HepG2 (cell line): ENCODE measurements around the gene WEE1. TPM values are rescaled to one million over a fixed set of nuclear protein-coding genes. Genes with fewer than 3 reads are reported as not detected.

ENCODE experiments used
- AKAP8 ChIP-seq: sonication (generic); formaldehyde crosslinking; IDR thresholded peaks from 2 replicates; pipeline ENCODE4 v1.5.1; 2020; ENCODE audit warnings: mild to moderate bottlenecking, missing genetic modification reagents
- ARID3A ChIP-seq: IDR thresholded peaks from 2 replicates; pipeline ENCODE4 v1.6.1; 2012; ENCODE audit warnings: low read depth, low read length, improper control_type of control experiment
- EHMT2 ChIP-seq: fragments of 200-600 bp; sonication (generic); IDR thresholded peaks from 2 replicates; pipeline ENCODE4 v1.7.0; 2017; ENCODE audit warnings: antibody characterized with exemption, low read depth, low read length, borderline replicate concordance
- HMG20B ChIP-seq: conservative IDR thresholded peaks from 2 replicates; pipeline ENCODE4 v1.6.1; 2016; ENCODE audit warnings: missing genetic modification reagents, missing compliant biosample characterization
- KLF6 ChIP-seq: IDR thresholded peaks from 2 replicates; pipeline ENCODE4 v1.8.0; 2016; ENCODE audit warnings: missing biosample characterization, missing genetic modification reagents
- KLF9 ChIP-seq: IDR thresholded peaks from 2 replicates; pipeline ENCODE4 v1.6.1; 2016; ENCODE audit warnings: low read depth
- MXD3 ChIP-seq: IDR thresholded peaks from 2 replicates; pipeline ENCODE4 v1.6.1; 2016; ENCODE audit warnings: mild to moderate bottlenecking, missing biosample characterization, missing genetic modification reagents
- MYPOP ChIP-seq: sonication (generic); formaldehyde crosslinking; IDR thresholded peaks from 2 replicates; pipeline ENCODE4 v1.8.1; 2023; ENCODE audit warnings: mild to moderate bottlenecking, moderate library complexity, missing genetic modification reagents
- NFIB ChIP-seq: sonication (generic); formaldehyde crosslinking; IDR thresholded peaks from 2 replicates; pipeline ENCODE4 v1.9.0; 2021; ENCODE audit warnings: missing genetic modification reagents, mild to moderate bottlenecking, borderline replicate concordance
- RARA ChIP-seq: IDR thresholded peaks from 2 replicates; pipeline ENCODE4 v1.6.1; 2016; ENCODE audit warnings: missing genetic modification reagents, missing compliant biosample characterization
- SIN3A ChIP-seq: IDR thresholded peaks from 2 replicates; pipeline ENCODE4 v1.6.1; 2011; ENCODE audit warnings: low read depth, mild to moderate bottlenecking, control low read depth, low read length, borderline replicate concordance
- SNRNP70 ChIP-seq: fragments of 200-400 bp; formaldehyde crosslinking; IDR thresholded peaks from 2 replicates; pipeline ENCODE4 v1.6.1; 2017; ENCODE audit warnings: mild to moderate bottlenecking, low read depth, low read length, moderate library complexity
- TP53 ChIP-seq: sonication (generic); formaldehyde crosslinking; conservative IDR thresholded peaks from 2 replicates; pipeline ENCODE4 v1.4.0; 2020; ENCODE audit warnings: missing genetic modification reagents
- YEATS4 ChIP-seq: sonication (generic); formaldehyde crosslinking; IDR thresholded peaks from 2 replicates; pipeline ENCODE4 v1.4.0; 2020; ENCODE audit warnings: missing genetic modification reagents, borderline replicate concordance
- ZFP41 ChIP-seq: sonication (generic); formaldehyde crosslinking; IDR thresholded peaks from 2 replicates; pipeline ENCODE4 v1.4.0; 2020; ENCODE audit warnings: mild to moderate bottlenecking, missing genetic modification reagents, borderline replicate concordance
- ZFX ChIP-seq: sonication (generic); formaldehyde crosslinking; IDR thresholded peaks from 2 replicates; pipeline ENCODE4 v1.4.0; 2020; ENCODE audit warnings: mild to moderate bottlenecking, low read depth, missing genetic modification reagents, moderate library complexity
- ZNF101 ChIP-seq: sonication (generic); formaldehyde crosslinking; IDR thresholded peaks from 2 replicates; pipeline ENCODE4 v1.4.0; 2020; ENCODE audit warnings: mild to moderate bottlenecking, low read depth, missing genetic modification reagents, borderline replicate concordance
- ZNF605 ChIP-seq: sonication (generic); formaldehyde crosslinking; IDR thresholded peaks from 2 replicates; pipeline ENCODE4 v1.8.0; 2022; ENCODE audit warnings: mild to moderate bottlenecking, missing genetic modification reagents
- ZNF607 ChIP-seq: sonication (generic); formaldehyde crosslinking; IDR thresholded peaks from 2 replicates; pipeline ENCODE4 v1.5.1; 2020; ENCODE audit warnings: missing genetic modification reagents, mild to moderate bottlenecking, borderline replicate concordance
- ZNF709 ChIP-seq: sonication (generic); formaldehyde crosslinking; IDR thresholded peaks from 2 replicates; pipeline ENCODE4 v1.5.0; 2020; ENCODE audit warnings: mild to moderate bottlenecking, missing genetic modification reagents
- ZNF841 ChIP-seq: sonication (generic); formaldehyde crosslinking; IDR thresholded peaks from 2 replicates; pipeline ENCODE4 v1.8.1; 2023; ENCODE audit warnings: missing genetic modification reagents, borderline replicate concordance
- ZSCAN22 ChIP-seq: sonication (generic); formaldehyde crosslinking; IDR thresholded peaks from 2 replicates; pipeline ENCODE4 v1.4.0; 2020; ENCODE audit warnings: mild to moderate bottlenecking, missing genetic modification reagents
- polyA plus RNA-seq, 8 experiments: library from polyadenylated mRNA; depleted of rRNA in 3 of 8; stranded (reverse) in 7 of 8; unstranded in 1 of 8; fragments of >200 nt; fragmentation: Illumina TruSeq in 4 of 8; extraction: Trizol in 4 of 8; gene quantifications; 2 replicates each; pipeline versions ENCODE4 v1.2.1 to v1.2.3, GENCODE V29; 2011 to 2016; ENCODE audit warnings: low read depth in 4 of 8, missing spikeins in 1 of 8, mixed read lengths in 1 of 8; ENCODE audit not compliant: insufficient read depth in 1 of 8
- total RNA-seq, 5 experiments: library from RNA; depleted of rRNA; stranded (reverse); fragments of >200 nt; fragmentation: Illumina TruSeq; extraction: Trizol; gene quantifications; 2 replicates each; pipeline ENCODE4 v1.2.3, GENCODE V29; 2016; ENCODE audit warnings: low read depth in 1 of 5
- TF ChIP-seq, protein P1 (sequence below): IDR thresholded peaks from 2 replicates; pipeline ENCODE4 v1.6.1; 2016; ENCODE audit warnings: missing genetic modification reagents, missing compliant biosample characterization
- TF ChIP-seq, protein P2 (sequence below): sonication (generic); formaldehyde crosslinking; IDR thresholded peaks from 2 replicates; pipeline ENCODE4 v1.4.0; 2020; ENCODE audit warnings: missing genetic modification reagents, borderline replicate concordance

WEE1 gene
- total and polyA plus RNA-seq, 2 of the 13 experiments (the other 11 are each of a cell fraction or from before 2014, with no cell fraction given): 31.4 to 63.7 TPM

- TF ChIP-seq ZNF605 (peak; percentile 76; the same call in 1 of the 2 replicates), ZSCAN22 (CRISPR knock-in tag) (no peak), YEATS4 (CRISPR knock-in tag) (peak; percentile 53; the same call in 1 of the 2 replicates), NFIB (no peak), MYPOP (CRISPR knock-in tag) (no peak), KLF6 (0 out of 2 replicates have a peak, but pooled peaks have one; percentile 40), ZNF607 (CRISPR knock-in tag) (no peak), ARID3A (peak; percentile 98), RARA (CRISPR knock-in tag) (no peak), KLF9 (0 out of 2 replicates have a peak, but pooled peaks have one; percentile 68), ZFX (CRISPR knock-in tag) (peak; percentile 82), SIN3A (peak; percentile 15; the same call in 1 of the 2 replicates), AKAP8 (no peak), MXD3 (CRISPR knock-in tag) (no peak), HMG20B (no peak; the same call in 1 of the 2 replicates), ZNF709 (0 out of 2 replicates have a peak, but pooled peaks have one; percentile 50), EHMT2 (no peak), ZFP41 (CRISPR knock-in tag) (no peak), ZNF101 (CRISPR knock-in tag) (no peak), ZNF841 (no peak), SNRNP70 (no peak), TP53 (peak; percentile 62; the same call in 1 of the 2 replicates)
- TF ChIP-seq, protein P1, sequence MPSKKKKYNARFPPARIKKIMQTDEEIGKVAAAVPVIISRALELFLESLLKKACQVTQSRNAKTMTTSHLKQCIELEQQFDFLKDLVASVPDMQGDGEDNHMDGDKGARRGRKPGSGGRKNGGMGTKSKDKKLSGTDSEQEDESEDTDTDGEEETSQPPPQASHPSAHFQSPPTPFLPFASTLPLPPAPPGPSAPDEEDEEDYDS (CRISPR knock-in tag): peak; percentile 54; the same call in 1 of the 2 replicates
- TF ChIP-seq, protein P2, sequence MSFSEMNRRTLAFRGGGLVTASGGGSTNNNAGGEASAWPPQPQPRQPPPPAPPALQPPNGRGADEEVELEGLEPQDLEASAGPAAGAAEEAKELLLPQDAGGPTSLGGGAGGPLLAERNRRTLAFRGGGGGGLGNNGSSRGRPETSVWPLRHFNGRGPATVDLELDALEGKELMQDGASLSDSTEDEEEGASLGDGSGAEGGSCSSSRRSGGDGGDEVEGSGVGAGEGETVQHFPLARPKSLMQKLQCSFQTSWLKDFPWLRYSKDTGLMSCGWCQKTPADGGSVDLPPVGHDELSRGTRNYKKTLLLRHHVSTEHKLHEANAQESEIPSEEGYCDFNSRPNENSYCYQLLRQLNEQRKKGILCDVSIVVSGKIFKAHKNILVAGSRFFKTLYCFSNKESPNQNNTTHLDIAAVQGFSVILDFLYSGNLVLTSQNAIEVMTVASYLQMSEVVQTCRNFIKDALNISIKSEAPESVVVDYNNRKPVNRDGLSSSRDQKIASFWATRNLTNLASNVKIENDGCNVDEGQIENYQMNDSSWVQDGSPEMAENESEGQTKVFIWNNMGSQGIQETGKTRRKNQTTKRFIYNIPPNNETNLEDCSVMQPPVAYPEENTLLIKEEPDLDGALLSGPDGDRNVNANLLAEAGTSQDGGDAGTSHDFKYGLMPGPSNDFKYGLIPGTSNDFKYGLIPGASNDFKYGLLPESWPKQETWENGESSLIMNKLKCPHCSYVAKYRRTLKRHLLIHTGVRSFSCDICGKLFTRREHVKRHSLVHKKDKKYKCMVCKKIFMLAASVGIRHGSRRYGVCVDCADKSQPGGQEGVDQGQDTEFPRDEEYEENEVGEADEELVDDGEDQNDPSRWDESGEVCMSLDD (CRISPR knock-in tag): 0 out of 2 replicates have a peak, but pooled peaks have one; percentile 19
Observed at GRCh38 chr11:9613118-9613829, 39.8 kb downstream of the WEE1 start (continued).
